ENCODE measurements around the gene TMEM253. TPM values are rescaled to one million over a fixed set of nuclear protein-coding genes. Genes with fewer than 3 reads are reported as not detected.

TMEM253 gene
- total RNA-seq, 4 donors from 2014 or later: 0.23 TPM; not detected in 3

DNA sequence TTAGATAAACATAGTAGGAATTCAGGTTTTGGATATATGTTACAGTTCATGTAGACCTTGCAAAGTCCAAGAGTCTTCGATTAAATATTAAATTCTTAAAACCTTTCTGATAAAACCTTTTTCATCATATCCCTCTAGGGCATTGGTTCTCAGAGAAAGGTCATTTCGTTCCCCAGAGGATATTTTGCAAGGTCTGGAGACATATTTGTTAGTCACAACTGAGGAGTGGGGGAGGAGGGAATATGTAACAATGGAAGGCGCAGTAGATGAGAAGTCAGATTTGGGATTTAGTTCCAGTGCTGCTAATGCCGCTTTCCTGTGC, 5.3 kb downstream of the TMEM253 start:
- H3K4me1 ChIP-seq: peaks cover 34 to 46% (median 44%) of the 10 kb centered on the region in 4 donors
- intact Hi-C loops (cut with DNase I): loop anchor here (10.0 kb wide), 1 partner anchor 641 kb away; the partner anchor contains the start of genes PIP4P1 and PNP
- WGBS: 59% methylated on average over 4 of the region's 4 CpGs
- TF ChIP-seq, protein P1, sequence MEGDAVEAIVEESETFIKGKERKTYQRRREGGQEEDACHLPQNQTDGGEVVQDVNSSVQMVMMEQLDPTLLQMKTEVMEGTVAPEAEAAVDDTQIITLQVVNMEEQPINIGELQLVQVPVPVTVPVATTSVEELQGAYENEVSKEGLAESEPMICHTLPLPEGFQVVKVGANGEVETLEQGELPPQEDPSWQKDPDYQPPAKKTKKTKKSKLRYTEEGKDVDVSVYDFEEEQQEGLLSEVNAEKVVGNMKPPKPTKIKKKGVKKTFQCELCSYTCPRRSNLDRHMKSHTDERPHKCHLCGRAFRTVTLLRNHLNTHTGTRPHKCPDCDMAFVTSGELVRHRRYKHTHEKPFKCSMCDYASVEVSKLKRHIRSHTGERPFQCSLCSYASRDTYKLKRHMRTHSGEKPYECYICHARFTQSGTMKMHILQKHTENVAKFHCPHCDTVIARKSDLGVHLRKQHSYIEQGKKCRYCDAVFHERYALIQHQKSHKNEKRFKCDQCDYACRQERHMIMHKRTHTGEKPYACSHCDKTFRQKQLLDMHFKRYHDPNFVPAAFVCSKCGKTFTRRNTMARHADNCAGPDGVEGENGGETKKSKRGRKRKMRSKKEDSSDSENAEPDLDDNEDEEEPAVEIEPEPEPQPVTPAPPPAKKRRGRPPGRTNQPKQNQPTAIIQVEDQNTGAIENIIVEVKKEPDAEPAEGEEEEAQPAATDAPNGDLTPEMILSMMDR (IDR thresholded peaks at IDR 0.05): no peak
- no peak for TF ChIP-seq POLR2A (IDR thresholded peaks at IDR 0.05; ENCODE audit: low read depth)
- TF ChIP-seq POLR2AphosphoS5 (IDR thresholded peaks at IDR 0.05): peak in 1 of 2 donors; percentile 8
- TF ChIP-seq EP300 (IDR thresholded peaks at IDR 0.05): no peak
- peak overlapping the region; percentile 30 to 93 (median 58) for H3K27ac ChIP-seq (replicated peaks in 1 of 4)
- H3K9me3 ChIP-seq: no peaks in the 10 kb centered on the region
- DNase-seq (ENCODE audit: extremely low spot score): no peak
- H3K27me3 ChIP-seq: no peaks in the 10 kb centered on the region
- H3K36me3 ChIP-seq: no peaks in the 10 kb centered on the region
- no peak overlapping the region for H3K4me3 ChIP-seq

DNA sequence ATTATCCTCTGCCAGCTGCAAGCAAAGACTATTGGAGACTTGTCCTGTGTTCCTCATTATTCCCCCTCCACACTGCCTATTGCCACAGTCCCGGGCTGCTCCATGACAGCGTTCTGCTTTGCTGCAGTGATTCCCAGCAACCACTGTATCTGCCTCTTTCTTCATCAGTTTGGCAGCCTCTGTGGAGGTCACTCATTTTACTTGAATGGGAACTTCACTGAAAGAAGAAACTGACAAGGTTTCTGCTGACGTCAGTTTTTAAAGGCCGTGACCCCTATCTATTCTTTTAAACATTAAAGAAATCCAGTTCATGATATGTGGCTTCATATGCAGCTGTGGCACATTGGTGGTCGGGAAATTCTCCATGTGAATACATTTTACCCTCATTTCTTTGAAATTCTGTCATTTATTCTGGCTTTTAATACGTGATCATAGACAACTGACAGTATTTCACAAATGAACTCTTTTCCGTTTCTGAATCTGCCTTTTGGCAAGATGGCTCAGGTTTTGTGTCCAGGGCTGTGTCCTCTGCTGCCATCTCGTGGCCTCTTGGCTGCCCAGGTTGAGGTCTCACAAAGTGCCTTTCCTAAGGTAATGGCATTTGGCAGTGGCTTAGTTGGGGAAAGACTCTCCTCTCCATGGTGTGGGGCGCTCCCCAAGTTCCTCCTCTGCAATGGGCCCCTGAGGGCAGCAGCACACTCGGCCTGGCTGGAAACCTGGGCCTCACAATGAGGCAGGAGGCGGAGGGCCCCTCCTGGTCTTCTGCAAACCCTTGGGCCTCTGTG, 5.8 kb downstream of the TMEM253 start:
- intact Hi-C loops (cut with DNase I): loop anchor here (10.0 kb wide), 1 partner anchor 642 kb away; the partner anchor contains the start of genes PIP4P1 and PNP
- DNase-seq (ENCODE audit: extremely low spot score): no peak
- H3K9me3 ChIP-seq: no peaks in the 10 kb centered on the region
- H3K4me1 ChIP-seq: peaks cover 34 to 46% (median 44%) of the 10 kb centered on the region in 4 donors
- peak overlapping the region in 2 of 4 donors; percentile 3 to 17 for H3K4me3 ChIP-seq
- no peaks in the 10 kb centered on the region for H3K27me3 ChIP-seq
- peak overlapping the region; percentile 13 to 93 (median 58) for H3K27ac ChIP-seq (replicated peaks in 1 of 4)
- H3K36me3 ChIP-seq: no peaks in the 10 kb centered on the region
- TF ChIP-seq POLR2AphosphoS5 (IDR thresholded peaks at IDR 0.05): peak in 1 of 2 donors; percentile 59
- no peak for TF ChIP-seq EP300 (IDR thresholded peaks at IDR 0.05)
- TF ChIP-seq POLR2A (IDR thresholded peaks at IDR 0.05; ENCODE audit: low read depth): no peak
- TF ChIP-seq, protein P1 (IDR thresholded peaks at IDR 0.05): peak in 2 of 3 experiments; percentile 79 to 84
- WGBS: 20% methylated on average over 11 of the region's 11 CpGs

DNA sequence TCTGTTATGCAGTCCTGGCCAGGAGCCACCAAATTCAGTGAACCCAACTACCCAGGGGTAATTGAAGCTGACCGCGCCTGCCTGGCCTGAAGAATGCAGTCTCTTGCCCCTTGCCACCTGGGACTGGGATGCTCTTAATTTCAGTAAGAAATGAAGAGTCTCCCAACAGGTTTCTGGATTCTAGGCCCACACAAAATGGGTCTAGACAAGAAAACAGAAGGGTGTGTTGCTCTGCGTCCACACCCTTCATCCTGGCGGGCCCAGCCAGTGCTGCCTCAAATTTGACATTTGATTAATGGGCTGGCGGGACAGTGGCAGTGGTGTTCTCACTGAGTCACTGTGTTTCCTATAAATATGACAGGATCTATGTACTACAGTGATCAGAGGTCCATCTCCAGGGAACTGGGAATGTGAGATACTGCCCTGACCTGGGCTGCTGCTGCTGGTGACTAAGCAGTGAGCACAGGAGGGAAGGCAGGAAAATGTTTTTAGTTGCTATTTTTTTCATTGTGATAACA, 6.5 kb downstream of the TMEM253 start:
- no peaks in the 10 kb centered on the region for H3K36me3 ChIP-seq
- H3K4me3 ChIP-seq: no peak overlapping the region
- 67% methylated on average over 1 of the region's 5 CpGs for whole genome bisulfite sequencing
- peak overlapping the region; percentile 13 to 93 (median 58) for H3K27ac ChIP-seq (replicated peaks in 1 of 4)
- intact Hi-C loops (cut with DNase I): loop anchor here (10.0 kb wide), 1 partner anchor 643 kb away; the partner anchor contains the start of genes PIP4P1 and PNP
- peaks cover 34 to 46% (median 42%) of the 10 kb centered on the region in 4 donors for H3K4me1 ChIP-seq
- TF ChIP-seq POLR2AphosphoS5 (IDR thresholded peaks at IDR 0.05): no peak
- TF ChIP-seq, protein P1 (IDR thresholded peaks at IDR 0.05): no peak
- no peak for TF ChIP-seq EP300 (IDR thresholded peaks at IDR 0.05)
- no peak for TF ChIP-seq POLR2A (IDR thresholded peaks at IDR 0.05; ENCODE audit: low read depth)
- H3K9me3 ChIP-seq: no peaks in the 10 kb centered on the region
- DNase-seq (ENCODE audit: extremely low spot score): no peak
- no peaks in the 10 kb centered on the region for H3K27me3 ChIP-seq

DNA sequence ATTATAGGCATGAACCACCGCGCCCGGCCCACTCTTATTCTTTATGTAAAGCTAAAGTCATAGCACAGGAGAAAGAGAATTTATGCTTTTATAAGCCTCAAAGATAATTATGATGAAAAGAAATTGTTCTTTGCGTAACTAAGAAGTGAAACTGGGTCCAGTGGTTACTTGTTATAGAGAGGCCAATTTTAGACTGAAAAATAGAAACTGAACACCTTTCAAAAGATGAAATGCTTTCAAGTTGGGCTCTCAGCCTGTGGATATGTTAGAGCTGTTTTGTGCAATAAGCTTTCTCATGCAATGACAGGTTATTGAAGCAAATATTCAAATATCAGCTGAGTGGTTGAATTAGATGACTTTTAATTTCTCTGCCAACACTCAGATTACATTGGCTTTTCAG, 7.9 kb downstream of the TMEM253 start:
- intact Hi-C loops (cut with DNase I): loop anchor here (10.0 kb wide), 1 partner anchor 644 kb away; the partner anchor contains the start of genes PIP4P1 and PNP
- Histone ChIP-seq H3K36me3 (no peaks in the 10 kb centered on the region), H3K4me3 (no peak overlapping the region), H3K27ac (replicated peaks in 1 of 4) (no peak overlapping the region), H3K4me1 (peaks cover 26 to 35% (median 31%) of the 10 kb centered on the region in 4 donors), H3K27me3 (no peaks in the 10 kb centered on the region), H3K9me3 (no peaks in the 10 kb centered on the region)
- TF ChIP-seq, protein P1 (IDR thresholded peaks at IDR 0.05): no peak
- TF ChIP-seq POLR2A (IDR thresholded peaks at IDR 0.05; ENCODE audit: low read depth) (no peak), EP300 (IDR thresholded peaks at IDR 0.05) (no peak), POLR2AphosphoS5 (IDR thresholded peaks at IDR 0.05) (no peak)
- WGBS: 95% methylated on average over 4 of the region's 4 CpGs
- no peak for DNase-seq (ENCODE audit: extremely low spot score)
